ENCODE results near the gene TBC1D14.

The TBC1D14 gene

GRCh38 chr4:7070729-7071511, 161.3 kb downstream of the TBC1D14 start:
- in situ Hi-C loops (cut with MboI; ENCODE audit: low sequenced_read_pairs): loop anchor here (10.0 kb wide), 1 partner anchor 356 kb away; the partner anchor contains the start of gene BLOC1S4

DNA sequence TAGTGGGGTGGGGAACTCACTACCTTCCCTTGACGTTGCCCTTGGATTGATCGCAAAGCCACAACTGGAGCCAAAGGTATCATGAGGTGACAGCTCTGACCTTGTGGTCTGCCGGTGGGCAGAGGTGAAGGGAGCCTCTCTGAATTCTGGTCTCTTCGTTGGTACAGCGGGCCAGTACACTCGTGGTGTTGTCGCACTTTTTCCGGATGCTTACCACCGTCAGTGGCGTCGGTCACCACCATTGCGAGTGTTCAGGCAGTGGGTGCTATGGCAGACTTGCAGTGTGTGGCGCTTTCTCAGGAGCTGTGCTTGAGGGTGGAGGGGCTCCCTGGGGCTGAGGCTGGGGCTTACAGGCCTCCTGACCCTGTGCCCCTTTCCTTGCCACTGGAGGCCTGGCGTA, 163.4 kb downstream of the TBC1D14 start:
- in situ Hi-C loops (cut with MboI; ENCODE audit: low sequenced_read_pairs): loop anchor here (10.0 kb wide), 1 partner anchor 358 kb away; the partner anchor contains the start of gene BLOC1S4

- in situ Hi-C loops (cut with MboI; ENCODE audit: low sequenced_read_pairs): loop anchor here (10.0 kb wide), 1 partner anchor 359 kb away; the partner anchor contains the start of gene BLOC1S4
Measured at GRCh38 chr4:7073526-7074390, 164.1 kb downstream of the TBC1D14 start.

GRCh38 chr4:7074426-7074825, 164.8 kb downstream of the TBC1D14 start:
- in situ Hi-C loops (cut with MboI; ENCODE audit: low sequenced_read_pairs): loop anchor here (10.0 kb wide), 1 partner anchor 360 kb away; the partner anchor contains the start of gene BLOC1S4

DNA sequence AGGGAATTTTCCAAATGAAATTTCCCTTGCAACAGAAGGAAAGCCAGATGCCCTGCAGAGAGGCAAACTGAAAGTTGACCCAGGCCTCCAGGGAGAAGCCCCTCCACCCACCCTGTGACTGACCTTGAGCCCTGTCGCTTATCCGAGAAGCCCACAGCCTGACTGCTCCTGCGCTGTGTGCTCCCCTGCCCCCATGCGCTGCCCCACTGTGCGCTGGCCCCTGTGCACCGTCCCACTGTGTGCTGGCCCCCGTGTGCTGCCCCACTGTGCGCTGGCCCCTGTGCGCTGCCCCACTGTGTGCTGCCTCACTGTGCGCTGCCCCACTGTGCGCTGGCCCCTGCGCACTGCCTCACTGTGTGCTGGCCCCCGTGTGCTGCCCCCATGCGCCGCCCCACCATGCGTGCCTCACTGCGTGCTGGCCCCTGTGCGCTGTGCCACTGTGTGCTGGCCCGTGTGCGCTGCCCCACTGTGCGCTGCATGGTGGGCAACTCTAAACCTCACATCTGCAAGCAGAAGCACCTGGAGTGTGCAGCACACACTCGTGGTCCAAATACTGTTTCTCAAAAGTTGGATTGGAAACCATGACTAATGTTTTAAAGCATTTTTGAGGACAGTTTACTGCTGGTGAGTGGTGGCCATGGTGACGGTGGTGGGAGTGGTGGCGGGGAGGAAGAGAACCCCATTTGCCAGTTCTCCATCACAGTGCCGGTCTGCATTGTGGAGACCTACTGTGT, 166.5 kb downstream of the TBC1D14 start:
- in situ Hi-C loops (cut with MboI; ENCODE audit: low sequenced_read_pairs): loop anchor here (10.0 kb wide), 1 partner anchor 361 kb away; the partner anchor contains the start of gene BLOC1S4

DNA sequence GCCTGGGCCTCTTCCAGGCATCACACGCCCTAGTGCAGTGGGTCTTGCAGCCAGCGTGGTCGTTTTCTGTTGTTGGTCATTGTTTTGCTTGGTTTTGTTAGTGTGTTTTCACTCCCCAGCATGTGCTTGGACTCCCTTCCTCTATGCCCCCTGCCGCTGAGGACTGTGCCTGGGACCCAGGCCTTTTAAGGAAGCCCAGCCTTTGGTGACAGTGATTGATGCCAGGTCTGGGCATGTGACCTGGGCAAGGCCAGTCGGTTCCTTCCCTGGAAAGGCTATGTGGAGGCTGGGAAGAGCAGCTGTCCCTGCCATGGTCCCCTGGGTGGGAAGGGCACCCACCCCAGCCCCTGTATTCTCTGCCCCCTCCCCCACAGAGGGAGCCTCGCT, 167.1 kb downstream of the TBC1D14 start:
- in situ Hi-C loops (cut with MboI; ENCODE audit: low sequenced_read_pairs): loop anchor here (10.0 kb wide), 1 partner anchor 362 kb away; the partner anchor contains the start of gene BLOC1S4

DNA sequence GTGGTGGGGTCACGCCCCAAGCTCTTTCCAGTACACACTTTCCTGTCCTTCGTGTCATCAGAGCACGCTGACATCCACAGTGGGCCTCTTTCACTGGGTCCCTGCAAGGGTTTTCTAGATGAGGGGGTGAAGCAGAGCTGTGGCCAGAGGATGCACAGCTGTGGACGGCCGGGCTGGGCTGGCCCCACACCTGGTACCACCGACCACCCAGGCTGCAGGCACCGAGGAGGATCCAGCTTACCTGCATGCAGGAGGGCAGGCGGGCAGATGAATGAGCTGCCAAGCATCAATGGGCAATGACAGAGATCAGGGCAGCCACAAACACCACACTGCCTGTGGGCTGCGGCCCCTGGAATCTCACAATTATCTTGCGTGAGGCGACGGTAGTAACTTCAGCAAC, 167.7 kb downstream of the TBC1D14 start:
- in situ Hi-C loops (cut with MboI; ENCODE audit: low sequenced_read_pairs): loop anchor here (10.0 kb wide), 1 partner anchor 363 kb away; the partner anchor contains the start of gene BLOC1S4

- in situ Hi-C loops (cut with MboI; ENCODE audit: low sequenced_read_pairs): loop anchor here (10.0 kb wide), 1 partner anchor 363 kb away; the partner anchor contains the start of gene BLOC1S4
Measured at GRCh38 chr4:7078025-7078424, 168.4 kb downstream of the TBC1D14 start.

DNA sequence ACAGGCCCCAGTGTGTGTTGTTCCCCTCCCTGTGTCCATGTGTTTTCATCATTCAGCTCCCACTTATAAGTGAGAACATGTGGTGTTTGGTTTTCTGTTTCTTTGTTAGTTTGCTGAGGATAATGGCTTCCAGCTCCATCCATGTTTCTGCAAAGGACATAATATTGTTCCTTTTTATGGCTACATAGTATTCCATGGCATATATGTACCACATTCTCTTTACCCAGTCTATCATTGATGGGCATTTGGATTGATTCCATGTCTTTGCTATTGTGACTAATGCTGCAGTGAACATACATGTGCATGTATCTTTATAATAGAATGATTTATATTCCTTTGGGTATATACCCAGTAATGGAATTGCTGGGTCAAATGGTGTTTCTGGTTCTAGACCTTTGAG, 169.9 kb downstream of the TBC1D14 start:
- in situ Hi-C loops (cut with MboI; ENCODE audit: low sequenced_read_pairs): loop anchor here (10.0 kb wide), 1 partner anchor 365 kb away; the partner anchor contains the start of gene BLOC1S4

GRCh38 chr4:7079909-7080308, 170.3 kb downstream of the TBC1D14 start:
- in situ Hi-C loops (cut with MboI; ENCODE audit: low sequenced_read_pairs): loop anchor here (10.0 kb wide), 1 partner anchor 365 kb away; the partner anchor contains the start of gene BLOC1S4
